ENCODE data around the gene CRLF1. TPM values are rescaled to one million over a fixed set of nuclear protein-coding genes. Genes with fewer than 3 reads are reported as not detected.

CRLF1 gene
- total RNA-seq, 4 donors from 2014 or later, result 41.5 to 153 (median 59.6) TPM

DNA sequence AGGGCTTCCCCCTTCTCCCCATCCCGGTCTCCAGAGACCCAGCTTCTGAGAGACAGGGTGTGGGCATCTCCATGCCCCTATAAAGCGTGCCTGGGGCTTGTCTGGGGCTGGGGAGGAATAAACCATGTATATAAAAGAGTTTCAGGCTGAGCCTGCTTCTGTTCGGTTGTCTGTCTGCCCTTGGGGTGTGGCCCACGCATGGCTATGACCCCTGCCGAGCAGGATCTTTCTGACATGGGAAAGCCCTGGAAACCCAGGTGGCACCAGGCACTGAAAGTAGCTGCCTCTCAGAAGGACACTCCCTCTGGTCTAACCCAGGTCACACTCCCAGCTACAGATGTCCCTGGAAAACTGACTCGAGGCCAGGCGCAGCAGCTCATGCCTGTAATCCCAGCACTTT lies 14.3 kb upstream of the CRLF1 start:
- intact Hi-C loops (cut with DNase I), result no loop called here
- Histone ChIP-seq H3K36me3 (no peaks in the 10 kb centered on the region), H3K4me1 (no peaks in the 10 kb centered on the region), H3K27ac (replicated peaks in 1 of 4) (no peak overlapping the region), H3K27me3 (peaks cover 0 to 28% (median 0%) of the 10 kb centered on the region in 4 donors), H3K9me3 (no peaks in the 10 kb centered on the region), H3K4me3 (no peak overlapping the region)
- WGBS, result 92% methylated on average over 7 of the region's 7 CpGs
- no peak for DNase-seq (ENCODE audit: extremely low spot score)
- no peak for TF ChIP-seq POLR2AphosphoS5 (IDR thresholded peaks at IDR 0.05)
- TF ChIP-seq POLR2A (IDR thresholded peaks at IDR 0.05; ENCODE audit: low read depth), result no peak
- TF ChIP-seq, protein P1, sequence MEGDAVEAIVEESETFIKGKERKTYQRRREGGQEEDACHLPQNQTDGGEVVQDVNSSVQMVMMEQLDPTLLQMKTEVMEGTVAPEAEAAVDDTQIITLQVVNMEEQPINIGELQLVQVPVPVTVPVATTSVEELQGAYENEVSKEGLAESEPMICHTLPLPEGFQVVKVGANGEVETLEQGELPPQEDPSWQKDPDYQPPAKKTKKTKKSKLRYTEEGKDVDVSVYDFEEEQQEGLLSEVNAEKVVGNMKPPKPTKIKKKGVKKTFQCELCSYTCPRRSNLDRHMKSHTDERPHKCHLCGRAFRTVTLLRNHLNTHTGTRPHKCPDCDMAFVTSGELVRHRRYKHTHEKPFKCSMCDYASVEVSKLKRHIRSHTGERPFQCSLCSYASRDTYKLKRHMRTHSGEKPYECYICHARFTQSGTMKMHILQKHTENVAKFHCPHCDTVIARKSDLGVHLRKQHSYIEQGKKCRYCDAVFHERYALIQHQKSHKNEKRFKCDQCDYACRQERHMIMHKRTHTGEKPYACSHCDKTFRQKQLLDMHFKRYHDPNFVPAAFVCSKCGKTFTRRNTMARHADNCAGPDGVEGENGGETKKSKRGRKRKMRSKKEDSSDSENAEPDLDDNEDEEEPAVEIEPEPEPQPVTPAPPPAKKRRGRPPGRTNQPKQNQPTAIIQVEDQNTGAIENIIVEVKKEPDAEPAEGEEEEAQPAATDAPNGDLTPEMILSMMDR (IDR thresholded peaks at IDR 0.05), result no peak
- TF ChIP-seq EP300 (IDR thresholded peaks at IDR 0.05), result no peak

GRCh38 chr19:18620311-18620710 lies 13.7 kb upstream of the CRLF1 start:
- TF ChIP-seq POLR2A (IDR thresholded peaks at IDR 0.05; ENCODE audit: low read depth), result no peak
- TF ChIP-seq POLR2AphosphoS5 (IDR thresholded peaks at IDR 0.05), result no peak
- TF ChIP-seq, protein P1 (IDR thresholded peaks at IDR 0.05), result no peak
- TF ChIP-seq EP300 (IDR thresholded peaks at IDR 0.05), result no peak
- Histone ChIP-seq H3K27me3 (peaks cover 0 to 34% (median 0%) of the 10 kb centered on the region in 4 donors), H3K27ac (replicated peaks in 1 of 4) (no peak overlapping the region), H3K36me3 (no peaks in the 10 kb centered on the region), H3K4me1 (no peaks in the 10 kb centered on the region), H3K4me3 (no peak overlapping the region), H3K9me3 (no peaks in the 10 kb centered on the region)
- WGBS, result 90% methylated on average over 8 of the region's 10 CpGs
- intact Hi-C loops (cut with DNase I), result no loop called here
- no peak for DNase-seq (ENCODE audit: extremely low spot score)

DNA sequence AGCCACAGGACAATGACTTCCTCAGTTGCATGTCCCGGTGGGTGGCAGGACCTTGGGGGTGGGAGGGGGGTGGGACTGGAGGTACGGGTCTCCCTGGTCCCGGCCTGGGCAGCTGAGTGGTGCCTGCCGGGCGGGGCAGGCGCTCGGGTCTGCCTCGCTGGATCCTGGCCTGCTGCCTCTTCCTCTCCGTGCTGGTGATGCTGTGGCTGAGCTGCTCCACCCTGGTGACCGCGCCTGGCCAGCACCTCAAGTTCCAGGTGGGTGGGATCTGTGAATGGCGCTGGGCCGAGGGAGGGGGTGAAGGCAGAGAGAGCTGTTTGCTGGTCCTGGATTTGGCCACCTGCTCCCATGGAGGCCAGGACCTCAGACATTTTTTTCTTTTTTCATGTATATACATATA lies 11.6 kb upstream of the CRLF1 start:
- Histone ChIP-seq H3K27ac (replicated peaks in 1 of 4) (no peak overlapping the region), H3K4me1 (peaks cover 2 to 3% (median 2%) of the 10 kb centered on the region in 4 donors), H3K27me3 (peaks cover 0 to 55% (median 3%) of the 10 kb centered on the region in 4 donors), H3K36me3 (no peaks in the 10 kb centered on the region), H3K9me3 (no peaks in the 10 kb centered on the region), H3K4me3 (no peak overlapping the region)
- no peak for TF ChIP-seq POLR2A (IDR thresholded peaks at IDR 0.05; ENCODE audit: low read depth)
- TF ChIP-seq POLR2AphosphoS5 (IDR thresholded peaks at IDR 0.05), result no peak
- TF ChIP-seq EP300 (IDR thresholded peaks at IDR 0.05), result no peak
- TF ChIP-seq, protein P1 (IDR thresholded peaks at IDR 0.05), result no peak
- DNase-seq (ENCODE audit: extremely low spot score), result no peak
- 90% methylated on average over 5 of the region's 13 CpGs for WGBS
- intact Hi-C loops (cut with DNase I), result no loop called here

DNA sequence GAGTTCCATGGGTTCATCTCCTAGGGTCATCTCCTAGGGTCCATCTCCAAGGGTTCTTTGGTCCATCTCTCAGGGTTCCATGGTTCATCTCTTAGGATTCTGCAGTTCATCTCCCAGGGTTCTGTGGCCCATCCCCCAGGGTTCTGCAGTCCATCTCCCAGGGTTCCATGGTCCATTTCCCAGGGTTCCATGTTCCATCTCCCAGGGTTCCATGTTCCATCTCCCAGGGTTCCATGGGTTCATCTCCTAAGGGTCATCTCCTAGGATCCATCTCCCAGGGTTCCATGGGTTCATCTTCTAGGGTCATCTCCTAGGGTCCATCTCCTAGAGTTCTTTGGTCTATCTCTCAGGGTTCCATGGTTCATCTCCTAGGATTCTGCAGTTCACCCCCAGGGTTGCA lies 11.0 kb upstream of the CRLF1 start:
- peaks cover 0 to 62% (median 8%) of the 10 kb centered on the region in 4 donors for H3K27me3 ChIP-seq
- no peak overlapping the region for H3K27ac ChIP-seq (replicated peaks in 1 of 4)
- H3K4me3 ChIP-seq, result no peak overlapping the region
- no peaks in the 10 kb centered on the region for H3K9me3 ChIP-seq
- no peak for DNase-seq (ENCODE audit: extremely low spot score)
- TF ChIP-seq EP300 (IDR thresholded peaks at IDR 0.05), result no peak
- TF ChIP-seq, protein P1 (IDR thresholded peaks at IDR 0.05), result no peak
- no peak for TF ChIP-seq POLR2A (IDR thresholded peaks at IDR 0.05; ENCODE audit: low read depth)
- TF ChIP-seq POLR2AphosphoS5 (IDR thresholded peaks at IDR 0.05), result no peak
- H3K4me1 ChIP-seq, result peaks cover 8 to 9% (median 9%) of the 10 kb centered on the region in 4 donors
- H3K36me3 ChIP-seq, result no peaks in the 10 kb centered on the region
- intact Hi-C loops (cut with DNase I), result no loop called here

DNA sequence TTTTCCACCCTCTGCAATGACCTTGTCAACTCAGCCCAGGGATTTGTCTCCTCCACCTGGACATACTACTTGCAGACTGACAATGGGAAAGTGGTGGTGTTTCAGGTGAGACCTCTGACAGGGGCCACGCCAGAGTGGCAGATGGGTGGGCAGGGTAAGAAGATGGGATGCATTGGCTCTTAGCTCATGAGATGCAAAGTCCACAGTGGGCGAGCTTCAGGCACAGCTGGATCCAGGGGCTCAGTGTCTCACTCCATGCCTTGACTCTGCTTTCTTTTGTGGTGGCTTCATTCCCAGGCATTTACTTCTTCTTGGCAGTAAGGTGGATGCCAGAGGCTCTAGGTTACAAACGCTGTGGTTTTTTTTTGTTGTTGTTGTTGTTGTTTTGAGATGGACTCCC lies 9.4 kb upstream of the CRLF1 start:
- whole genome bisulfite sequencing, result 100% methylated on average over 2 of the region's 3 CpGs
- peaks cover 24 to 25% (median 24%) of the 10 kb centered on the region in 4 donors for H3K4me1 ChIP-seq
- H3K27ac ChIP-seq (replicated peaks in 1 of 4), result no peak overlapping the region
- no peak for TF ChIP-seq EP300 (IDR thresholded peaks at IDR 0.05)
- TF ChIP-seq POLR2AphosphoS5 (IDR thresholded peaks at IDR 0.05), result no peak
- no peak for TF ChIP-seq POLR2A (IDR thresholded peaks at IDR 0.05; ENCODE audit: low read depth)
- TF ChIP-seq, protein P1 (IDR thresholded peaks at IDR 0.05), result no peak
- no peak for DNase-seq (ENCODE audit: extremely low spot score)
- H3K27me3 ChIP-seq, result peaks cover 7 to 76% (median 23%) of the 10 kb centered on the region in 4 donors
- intact Hi-C loops (cut with DNase I), result no loop called here
- no peaks in the 10 kb centered on the region for H3K36me3 ChIP-seq
- H3K9me3 ChIP-seq, result no peaks in the 10 kb centered on the region
- no peak overlapping the region for H3K4me3 ChIP-seq

Data from esophagus muscularis mucosa (tissue), 4 donors.